Hematopoietic multipotent progenitor cell treated with erythropoietin and hydrocortisone succinate and interleukin-3 and kit ligand, for 15 days (in vitro differentiated cells): ENCODE results near the gene FGF6.
"Not testable (repeated sequence)": the region's sequence is repeated elsewhere in the genome, so short reads cannot be mapped to it uniquely, and the experiment has no call there.

Experiments used
- DNase-seq: peaks from one replicate; pipeline ENCODE4 v3.0.0-alpha.2; 2015; ENCODE audit warnings: low spot score

Gene FGF6

GRCh38 chr12:4445156-4446101, at the start of gene FGF6:
Gene FGF6, minus strand, starts transcription at chr12:4445815. Its CDS starts 245 bp downstream, at chr12:4445570.
- no peak for DNase-seq

- DNase-seq, result no peak
These were observed 45.4 kb upstream of the FGF6 start for GRCh38 chr12:4490973-4491372.

GRCh38 chr12:4489556-4489955, 43.9 kb upstream of the FGF6 start:
- no peak for DNase-seq

GRCh38 chr12:4486980-4487379, 41.4 kb upstream of the FGF6 start:
- DNase-seq, result no peak

GRCh38 chr12:4486049-4486699, 40.6 kb upstream of the FGF6 start:
- no peak for DNase-seq

- no peak for DNase-seq
These were observed 38.5 kb upstream of the FGF6 start for GRCh38 chr12:4483885-4484823.

GRCh38 chr12:4482936-4483335, 37.3 kb upstream of the FGF6 start:
- no peak for DNase-seq

- no peak for DNase-seq
These were observed 33.3 kb upstream of the FGF6 start for GRCh38 chr12:4478933-4479332.

GRCh38 chr12:4477129-4477528, 31.5 kb upstream of the FGF6 start:
- DNase-seq, result no peak

GRCh38 chr12:4472046-4472445, 26.4 kb upstream of the FGF6 start:
- DNase-seq, result no peak

- DNase-seq, result no peak
These were observed 25.6 kb upstream of the FGF6 start for GRCh38 chr12:4471256-4471655.

- no peak for DNase-seq
These were observed 23.4 kb upstream of the FGF6 start for GRCh38 chr12:4468994-4469393.

- DNase-seq, result no peak
These were observed 15.1 kb upstream of the FGF6 start for GRCh38 chr12:4460761-4461160.

GRCh38 chr12:4455849-4456248, 10.2 kb upstream of the FGF6 start:
- DNase-seq, result not testable (repeated sequence)

GRCh38 chr12:4454315-4454860, 8.8 kb upstream of the FGF6 start:
- no peak for DNase-seq

GRCh38 chr12:4451694-4452093, 6.1 kb upstream of the FGF6 start:
- no peak for DNase-seq

GRCh38 chr12:4450551-4451112, 5.0 kb upstream of the FGF6 start:
- DNase-seq, result no peak

GRCh38 chr12:4449851-4450221, 4.2 kb upstream of the FGF6 start:
- no peak for DNase-seq

GRCh38 chr12:4448943-4449850, 3.6 kb upstream of the FGF6 start:
- no peak for DNase-seq

GRCh38 chr12:4448371-4448940, 2.8 kb upstream of the FGF6 start:
- no peak for DNase-seq
